A549 (cell line): Measurements from ENCODE around the gene NPTXR. TPM values are rescaled to one million over a fixed set of nuclear protein-coding genes. Genes with fewer than 3 reads are reported as not detected.

ENCODE experiments used
- ATAC-seq, 2 experiments: fragments of 200-7000 bp in 1 of 2; fragments of >200 bp in 1 of 2; cut with Nextera tagmentation in 1 of 2; cut with Tn5 transposase in 1 of 2; 3 replicates each; pipeline versions ENCODE4 v1.8.0 to v1.9.1; 2018 to 2020; ENCODE audit warnings: mild to moderate bottlenecking in 1 of 2, moderate library complexity in 1 of 2
- CTCF ChIA-PET: fragments of 300-600 bp; sonication (Branson Sonifier 250); formaldehyde crosslinking; extraction: SDS; loops from one replicate; lab custom pipeline; 2021; ENCODE audit warnings: antibody characterized with exemption, inconsistent platforms; lab: Yijun Ruan, JAX
- POLR2A ChIA-PET: fragments of 350-600 bp; formaldehyde crosslinking; extraction: SDS; loops from one replicate; lab custom pipeline; 2021; ENCODE audit warnings: antibody characterized with exemption, inconsistent platforms; lab: Yijun Ruan, JAX
- DNase-seq, 2 experiments: peaks; one replicate each; pipeline versions ENCODE4 v3.0.0 to v3.0.0-alpha.2; 2011 to 2016; ENCODE audit warnings: low read depth in 1 of 2, low spot score in 1 of 2
- FAIRE-seq: peaks from 2 replicates; lab custom pipeline; 2011; peaks lifted over from hg19 to GRCh38; lab: Jason Lieb, UNC
- H3K27ac ChIP-seq, 2 experiments: fragments of >200 bp; sonication (Bioruptor Twin); formaldehyde crosslinking; 3 replicates each; pipeline ENCODE4 v1.5.1; 2016 to 2017
- H3K4me1 ChIP-seq: fragments of >200 bp; sonication (Bioruptor Twin); formaldehyde crosslinking; 3 replicates; pipeline ENCODE4 v1.6.1; 2016
- H3K4me2 ChIP-seq: fragments of >200 bp; sonication (Bioruptor Twin); formaldehyde crosslinking; 3 replicates; pipeline ENCODE4 v1.6.1; 2016
- H3K4me3 ChIP-seq: fragments of >200 bp; sonication (Bioruptor Twin); formaldehyde crosslinking; 3 replicates; pipeline ENCODE4 v1.5.1; 2016
- H3K9me3 ChIP-seq: fragments of >200 bp; sonication (Bioruptor Twin); formaldehyde crosslinking; 3 replicates; pipeline ENCODE4 v1.6.1; 2016
- ATOH8 ChIP-seq: fragments of 250-450 bp; sonication (Bioruptor Pico); IDR thresholded peaks from 2 replicates; pipeline ENCODE4 v1.5.0; 2020; ENCODE audit warnings: low read depth, mild to moderate bottlenecking, moderate library complexity
- CBX2 ChIP-seq: fragments of 200-600 bp; sonication (generic); IDR thresholded peaks from 2 replicates; pipeline ENCODE4 v1.6.1; 2016; ENCODE audit warnings: low read depth, mild to moderate bottlenecking, borderline replicate concordance
- CBX8 ChIP-seq: fragments of 200-600 bp; sonication (generic); IDR thresholded peaks from 2 replicates; pipeline ENCODE4 v1.6.1; 2016
- CEBPB ChIP-seq, 2 experiments: fragments of >200 bp in 1 of 2; sonication (Bioruptor Twin) in 1 of 2; formaldehyde crosslinking in 1 of 2; IDR thresholded peaks; 2 replicates each; pipeline ENCODE4 v1.6.1; 2012 to 2016
- E2F6 ChIP-seq: IDR thresholded peaks from 2 replicates; pipeline ENCODE4 v1.6.1; 2012; ENCODE audit warnings: low read depth, borderline replicate concordance
- EHF ChIP-seq: fragments of 250-450 bp; sonication (Bioruptor Pico); IDR thresholded peaks from 2 replicates; pipeline ENCODE4 v1.5.0; 2020; ENCODE audit warnings: mild to moderate bottlenecking
- ESRRA ChIP-seq: fragments of 150-350 bp; IDR thresholded peaks from 2 replicates; pipeline ENCODE4 v1.6.1; 2014; ENCODE audit warnings: mild to moderate bottlenecking, low read length, borderline replicate concordance
- FOXS1 ChIP-seq: fragments of 250-450 bp; sonication (Bioruptor Pico); IDR thresholded peaks from 2 replicates; pipeline ENCODE4 v1.5.0; 2020; ENCODE audit warnings: mild to moderate bottlenecking, moderate library complexity
- GATA3 ChIP-seq: IDR thresholded peaks from 2 replicates; pipeline ENCODE4 v1.6.1; 2012; ENCODE audit warnings: borderline replicate concordance
- HDAC2 ChIP-seq: fragments of 200-600 bp; sonication (generic); IDR thresholded peaks from 2 replicates; pipeline ENCODE4 v1.6.1; 2016
- HMGXB4 ChIP-seq: fragments of 250-450 bp; sonication (Bioruptor Pico); IDR thresholded peaks from 2 replicates; pipeline ENCODE4 v1.5.0; 2021; ENCODE audit warnings: mild to moderate bottlenecking, moderate library complexity, borderline replicate concordance
- JUN ChIP-seq, 2 experiments: fragments of >200 bp; sonication (Bioruptor Twin); formaldehyde crosslinking; IDR thresholded peaks; 2 replicates in 1 of 2; 3 replicates in 1 of 2; pipeline ENCODE4 v1.6.1; 2016 to 2017
- KDM5A ChIP-seq: fragments of 200-600 bp; sonication (generic); IDR thresholded peaks from 2 replicates; pipeline ENCODE4 v1.6.1; 2016; ENCODE audit warnings: antibody characterized with exemption, mild to moderate bottlenecking
- MAFK ChIP-seq: fragments of 450-650 bp; IDR thresholded peaks from 2 replicates; pipeline ENCODE4 v1.6.1; 2014; ENCODE audit not compliant: partially characterized antibody
- MAX ChIP-seq: IDR thresholded peaks from 2 replicates; pipeline ENCODE4 v1.6.1; 2012
- MYC ChIP-seq: IDR thresholded peaks from 2 replicates; pipeline ENCODE4 v1.6.1; 2012; ENCODE audit warnings: mild to moderate bottlenecking, inconsistent platforms, low read length, improper control_type of control experiment, borderline replicate concordance
- RARB ChIP-seq: fragments of 250-450 bp; sonication (Bioruptor Pico); IDR thresholded peaks from 2 replicates; pipeline ENCODE4 v1.8.0; 2021; ENCODE audit warnings: mild to moderate bottlenecking, moderate library complexity
- SMC3 ChIP-seq: fragments of >200 bp; sonication (Bioruptor Twin); formaldehyde crosslinking; IDR thresholded peaks from 3 replicates; pipeline ENCODE4 v1.6.1; 2018; ENCODE audit warnings: inconsistent platforms
- TP53 ChIP-seq: fragments of 250-450 bp; sonication (Bioruptor Pico); IDR thresholded peaks from 2 replicates; pipeline ENCODE4 v1.5.0; 2021; ENCODE audit warnings: mild to moderate bottlenecking, moderate library complexity
- WGBS: methylation state at CpG from one replicate; pipeline ENCODE4 v1.1.6; 2017; ENCODE audit errors: missing lambda C conversion rate; 5-methylcytosine and 5-hydroxymethylcytosine counted together
- polyA plus RNA-seq, 4 experiments: library from polyadenylated mRNA; depleted of rRNA in 3 of 4; stranded (reverse); fragments of >200 nt; fragmentation: RNase III in 1 of 4; extraction: RNeasy Plus Mini Kit Qiagen cat#74134 plus additional on column Dnase treatment in 1 of 4; gene quantifications; 2 replicates in 3 of 4; 3 replicates in 1 of 4; pipeline ENCODE4 v1.2.3, GENCODE V29; 2011 to 2017
- TF ChIP-seq, protein P1 (sequence below): fragments of >200 bp; sonication (Bioruptor Twin); formaldehyde crosslinking; IDR thresholded peaks from 2 replicates; pipeline ENCODE4 v1.6.1; 2016
- TF ChIP-seq, protein P2 (sequence below): fragments of 450-650 bp; IDR thresholded peaks from 2 replicates; pipeline ENCODE4 v1.6.1; 2014; ENCODE audit warnings: antibody characterized with exemption

Gene NPTXR
- polyA plus RNA-seq, 2 of the 4 experiments (the other 2 are of a cell fraction): 3.3 to 15.3 TPM

DNA sequence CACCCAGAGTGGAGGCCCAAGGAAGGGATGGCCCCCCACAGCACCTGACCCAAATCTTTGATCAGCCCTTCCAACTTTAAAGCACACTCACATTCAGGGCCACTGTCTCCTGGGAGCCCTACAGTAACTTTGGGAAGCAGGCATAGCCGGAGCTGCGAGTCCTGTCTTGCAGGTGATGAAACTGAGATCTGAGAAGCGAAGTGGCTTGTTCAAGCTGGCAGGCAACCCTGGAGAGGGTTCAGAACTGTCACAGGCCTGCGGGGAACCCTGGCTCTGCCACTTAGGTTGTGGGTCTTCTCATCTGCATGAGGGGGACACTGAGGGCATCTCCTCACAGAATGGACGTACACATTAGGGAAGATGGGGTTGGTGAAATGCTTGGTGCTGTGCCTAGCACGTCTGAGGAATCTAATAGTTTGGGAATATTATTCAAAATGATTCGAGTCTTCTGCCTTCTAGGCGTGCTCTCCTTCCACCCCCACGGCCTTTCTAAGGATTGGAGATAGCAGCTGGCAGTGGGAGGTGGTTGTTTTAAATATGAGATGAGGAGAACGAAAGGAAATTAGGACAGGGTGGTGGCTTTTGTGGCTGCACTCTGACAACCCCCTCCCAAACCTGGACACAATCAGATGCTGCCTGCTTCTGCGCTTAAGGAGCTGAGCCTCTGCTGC lies 69.2 kb downstream of the NPTXR start:
- FAIRE-seq: no peak
- ChIA-PET POLR2A (no interaction called here), CTCF (interaction anchor here (0.9 to 1.6 kb wide), 3 partner anchors 8 to 95 kb away, joined by 3 to 4 read pairs (median 3); no protein-coding TSS in a partner anchor)
- H3K4me3 ChIP-seq: no peak overlapping the region
- ATAC-seq: no peak
- 60% methylated on average over 11 of the region's 11 CpGs for WGBS
- H3K9me3 ChIP-seq: no peaks in the 10 kb centered on the region
- TF ChIP-seq HMGXB4 (CRISPR knock-in tag) (no peak), GATA3 (no peak), MAFK (no peak), E2F6 (no peak), KDM5A (no peak), TP53 (CRISPR knock-in tag) (no peak), CBX8 (no peak), RARB (CRISPR knock-in tag) (no peak), EHF (CRISPR knock-in tag) (no peak), CBX2 (no peak), SMC3 (no peak), JUN (IDR thresholded peaks at IDR 0.05) (no peak), CEBPB (IDR thresholded peaks at IDR 0.05) (no peak), MAX (no peak), ESRRA (no peak), FOXS1 (CRISPR knock-in tag) (no peak), MYC (no peak)
- TF ChIP-seq, protein P1, sequence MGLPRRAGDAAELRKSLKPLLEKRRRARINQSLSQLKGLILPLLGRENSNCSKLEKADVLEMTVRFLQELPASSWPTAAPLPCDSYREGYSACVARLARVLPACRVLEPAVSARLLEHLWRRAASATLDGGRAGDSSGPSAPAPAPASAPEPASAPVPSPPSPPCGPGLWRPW: no peak
- TF ChIP-seq, protein P2, sequence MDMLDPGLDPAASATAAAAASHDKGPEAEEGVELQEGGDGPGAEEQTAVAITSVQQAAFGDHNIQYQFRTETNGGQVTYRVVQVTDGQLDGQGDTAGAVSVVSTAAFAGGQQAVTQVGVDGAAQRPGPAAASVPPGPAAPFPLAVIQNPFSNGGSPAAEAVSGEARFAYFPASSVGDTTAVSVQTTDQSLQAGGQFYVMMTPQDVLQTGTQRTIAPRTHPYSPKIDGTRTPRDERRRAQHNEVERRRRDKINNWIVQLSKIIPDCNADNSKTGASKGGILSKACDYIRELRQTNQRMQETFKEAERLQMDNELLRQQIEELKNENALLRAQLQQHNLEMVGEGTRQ: no peak
- no peaks in the 10 kb centered on the region for H3K4me1 ChIP-seq
- H3K27ac ChIP-seq: no peak overlapping the region
- no peak overlapping the region for H3K4me2 ChIP-seq
- DNase-seq: no peak

- 0 out of 3 replicates have a peak, but pooled peaks cover 2% of the 10 kb centered on the region for H3K4me1 ChIP-seq
- H3K4me3 ChIP-seq: no peak overlapping the region
- H3K4me2 ChIP-seq: no peak overlapping the region
- CTCF ChIA-PET: interaction anchor here (0.7 to 1.6 kb wide), 3 partner anchors 13 to 96 kb away, joined by 3 read pairs; no protein-coding TSS in a partner anchor
- FAIRE-seq (no peak), ATAC-seq (no peak), DNase-seq (no peak)
- WGBS: 64% methylated on average over 4 of the region's 4 CpGs
- H3K9me3 ChIP-seq: no peaks in the 10 kb centered on the region
- TF ChIP-seq SMC3 (no peak), ATOH8 (CRISPR knock-in tag) (no peak), HDAC2 (no peak)
- no peak overlapping the region for H3K27ac ChIP-seq
- POLR2A ChIA-PET: no interaction called here
Observed at GRCh38 chr22:38773363-38773946, 70.4 kb downstream of the NPTXR start.
